DMS 273 (cell line): Measurements from ENCODE around the gene NXNL1.
"Not testable (repeated sequence)": the region's sequence is repeated elsewhere in the genome, so short reads cannot be mapped to it uniquely, and the experiment has no call there.

Source experiments
- DNase-seq: peaks from one replicate; lab custom pipeline; 2025; ENCODE audit not compliant: unreplicated experiment; lab: John Stamatoyannopoulos, UW

NXNL1 gene

GRCh38 chr19:17460372-17461230, at the start of gene NXNL1:
Gene NXNL1, minus strand, starts transcription at chr19:17460926. Its CDS starts 57 bp downstream, at chr19:17460869.
- no peak for DNase-seq

- DNase-seq, result not testable (repeated sequence)
Observed at GRCh38 chr19:17508558-17508933, 47.8 kb upstream of the NXNL1 start.

- no peak for DNase-seq
Observed at GRCh38 chr19:17506745-17507144, 46.0 kb upstream of the NXNL1 start.

GRCh38 chr19:17505223-17505622, 44.5 kb upstream of the NXNL1 start:
- DNase-seq, result no peak

GRCh38 chr19:17504456-17504855, 43.7 kb upstream of the NXNL1 start:
- no peak for DNase-seq

- no peak for DNase-seq
Observed at GRCh38 chr19:17504030-17504429, 43.3 kb upstream of the NXNL1 start.

GRCh38 chr19:17503240-17503639, 42.5 kb upstream of the NXNL1 start:
- DNase-seq, result no peak

- no peak for DNase-seq
Observed at GRCh38 chr19:17500447-17501198, 39.9 kb upstream of the NXNL1 start.

- no peak for DNase-seq
Observed at GRCh38 chr19:17499648-17500446, 39.1 kb upstream of the NXNL1 start.

GRCh38 chr19:17499025-17499424, 38.3 kb upstream of the NXNL1 start:
- not testable (repeated sequence) for DNase-seq

- DNase-seq, result no peak
Observed at GRCh38 chr19:17497149-17497798, 36.5 kb upstream of the NXNL1 start.

GRCh38 chr19:17496337-17496997, 35.7 kb upstream of the NXNL1 start:
- peak; percentile 90 for DNase-seq

- peak; percentile 74 for DNase-seq
Observed at GRCh38 chr19:17495639-17496296, 35.0 kb upstream of the NXNL1 start.

GRCh38 chr19:17491287-17491686, 30.6 kb upstream of the NXNL1 start:
- no peak for DNase-seq

GRCh38 chr19:17490411-17490810, 29.7 kb upstream of the NXNL1 start:
- no peak for DNase-seq

- DNase-seq, result no peak
Observed at GRCh38 chr19:17489392-17490030, 28.8 kb upstream of the NXNL1 start.

GRCh38 chr19:17488593-17489391, 28.1 kb upstream of the NXNL1 start:
- peak; percentile 66 for DNase-seq

- peak; percentile 37 for DNase-seq
Observed at GRCh38 chr19:17487284-17488121, 26.8 kb upstream of the NXNL1 start.
